ENCODE measurements around the gene EEFSEC. TPM values are rescaled to one million over a fixed set of nuclear protein-coding genes. Genes with fewer than 3 reads are reported as not detected.

The EEFSEC gene
- total RNA-seq, 1 experiment from 2014 or later, result 14.0 TPM

- Mint-ChIP-seq H3K27me3 (ENCODE audit: insufficient read depth, unreplicated experiment) (no peaks in the 10 kb centered on the region), H3K4me3 (ENCODE audit: unreplicated experiment) (no peak overlapping the region), H3K36me3 (ENCODE audit: insufficient read depth, unreplicated experiment) (no peaks in the 10 kb centered on the region), H3K27ac (ENCODE audit: unreplicated experiment) (no peak overlapping the region), H3K9me3 (ENCODE audit: unreplicated experiment) (no peaks in the 10 kb centered on the region), H3K4me1 (ENCODE audit: low read depth, unreplicated experiment) (peaks cover 6% of the 10 kb centered on the region)
- intact Hi-C loops (cut with micrococcal nuclease; ENCODE audit: unreplicated experiment), result loop anchor here (10.0 kb wide), 1 partner anchor 163 kb away; no protein-coding TSS in a partner anchor
- Histone ChIP-seq H3K9me3 (no peaks in the 10 kb centered on the region), H3K36me3 (ENCODE audit: control insufficient read depth, insufficient read depth, low read length) (no peaks in the 10 kb centered on the region), H3K4me1 (peaks cover 4% of the 10 kb centered on the region; the same call in 1 of the 2 replicates), H3K27me3 (replicated peaks; ENCODE audit: control insufficient read depth, insufficient read depth, low read length) (no peaks in the 10 kb centered on the region), H3K4me3 (ENCODE audit: low read depth, low read length) (no peak overlapping the region)
- TF ChIP-seq CTCF (IDR thresholded peaks at IDR 0.05; ENCODE audit: insufficient read depth in 1 of 2, low read depth in 1 of 2, low read length in 1 of 2, severe bottlenecking in 1 of 2, unreplicated experiment in 1 of 2), result no peak
- ChIA-PET CTCF (no interaction called here), POLR2A (no interaction called here)
- DNase-seq, result no peak
- no TSS peak for BruUV-seq (replicated peaks)
Observed at GRCh38 chr3:128421439-128421836, 268.2 kb downstream of the EEFSEC start.

- Histone ChIP-seq H3K36me3 (ENCODE audit: control insufficient read depth, insufficient read depth, low read length) (no peaks in the 10 kb centered on the region), H3K27me3 (replicated peaks; ENCODE audit: control insufficient read depth, insufficient read depth, low read length) (no peaks in the 10 kb centered on the region), H3K9me3 (no peaks in the 10 kb centered on the region), H3K4me3 (ENCODE audit: low read depth, low read length) (no peak overlapping the region), H3K4me1 (no peaks in the 10 kb centered on the region)
- no peaks in the 10 kb centered on the region for H3K36me3 Mint-ChIP-seq (ENCODE audit: insufficient read depth, unreplicated experiment)
- H3K4me3 Mint-ChIP-seq (ENCODE audit: unreplicated experiment), result no peak overlapping the region
- no peak overlapping the region for H3K27ac Mint-ChIP-seq (ENCODE audit: unreplicated experiment)
- BruUV-seq (replicated peaks), result no TSS peak
- ChIA-PET CTCF (no interaction called here), POLR2A (no interaction called here)
- H3K27me3 Mint-ChIP-seq (ENCODE audit: insufficient read depth, unreplicated experiment), result no peaks in the 10 kb centered on the region
- H3K9me3 Mint-ChIP-seq (ENCODE audit: unreplicated experiment), result no peaks in the 10 kb centered on the region
- TF ChIP-seq CTCF (IDR thresholded peaks at IDR 0.05; ENCODE audit: insufficient read depth in 1 of 2, low read depth in 1 of 2, low read length in 1 of 2, severe bottlenecking in 1 of 2, unreplicated experiment in 1 of 2), result no peak
- intact Hi-C loops (cut with micrococcal nuclease; ENCODE audit: unreplicated experiment), result loop anchor here (10.0 kb wide), 1 partner anchor 163 kb away; no protein-coding TSS in a partner anchor
- peaks cover 5% of the 10 kb centered on the region for H3K4me1 Mint-ChIP-seq (ENCODE audit: low read depth, unreplicated experiment)
- no peak for DNase-seq
Observed at GRCh38 chr3:128421966-128422365, 268.7 kb downstream of the EEFSEC start.

- Mint-ChIP-seq H3K27ac (ENCODE audit: unreplicated experiment) (no peak overlapping the region), H3K27me3 (ENCODE audit: insufficient read depth, unreplicated experiment) (no peaks in the 10 kb centered on the region), H3K4me1 (ENCODE audit: low read depth, unreplicated experiment) (no peaks in the 10 kb centered on the region), H3K4me3 (ENCODE audit: unreplicated experiment) (no peak overlapping the region), H3K9me3 (ENCODE audit: unreplicated experiment) (no peaks in the 10 kb centered on the region), H3K36me3 (ENCODE audit: insufficient read depth, unreplicated experiment) (no peaks in the 10 kb centered on the region)
- no peaks in the 10 kb centered on the region for H3K27me3 ChIP-seq (replicated peaks; ENCODE audit: control insufficient read depth, insufficient read depth, low read length)
- no peak for TF ChIP-seq CTCF (IDR thresholded peaks at IDR 0.05; ENCODE audit: insufficient read depth in 1 of 2, low read depth in 1 of 2, low read length in 1 of 2, severe bottlenecking in 1 of 2, unreplicated experiment in 1 of 2)
- H3K9me3 ChIP-seq, result no peaks in the 10 kb centered on the region
- H3K36me3 ChIP-seq (ENCODE audit: control insufficient read depth, insufficient read depth, low read length), result no peaks in the 10 kb centered on the region
- ChIA-PET POLR2A (no interaction called here), CTCF (no interaction called here)
- H3K4me3 ChIP-seq (ENCODE audit: low read depth, low read length), result no peak overlapping the region
- intact Hi-C loops (cut with micrococcal nuclease; ENCODE audit: unreplicated experiment), result loop anchor here (10.0 kb wide), 1 partner anchor 162 kb away; no protein-coding TSS in a partner anchor
- DNase-seq, result no peak
- no TSS peak for BruUV-seq (replicated peaks)
- H3K4me1 ChIP-seq, result no peaks in the 10 kb centered on the region
Observed at GRCh38 chr3:128422762-128423524, 269.7 kb downstream of the EEFSEC start.
